Kidney (tissue), 14 donors: ENCODE results near the gene TTC39C. TPM values are rescaled to one million over a fixed set of nuclear protein-coding genes. Genes with fewer than 3 reads are reported as not detected.

Experiments used
- DNase-seq, 5 donors: peaks; one replicate each; pipeline ENCODE4 v3.0.0-alpha.2; 2013 to 2020
- FAIRE-seq: peaks from 2 replicates; lab custom pipeline; 2012; peaks lifted over from hg19 to GRCh38; lab: Jason Lieb, UNC
- H3K27ac ChIP-seq, 2 donors: one replicate each; pipeline ENCODE4 v1.7.0; 2013; ENCODE audit warnings: low read depth in 2 of 2, low read length in 2 of 2, inconsistent platforms in 1 of 2
- H3K27me3 ChIP-seq: one replicate; pipeline ENCODE4 v1.7.1; 2013; ENCODE audit warnings: low read length, inconsistent platforms; ENCODE audit not compliant: control insufficient read depth, insufficient read depth
- H3K36me3 ChIP-seq, 3 donors: one replicate each; pipeline versions ENCODE4 v1.7.0 to v1.7.1; 2013; ENCODE audit warnings: low read length in 3 of 3, control low read depth in 1 of 3, inconsistent platforms in 1 of 3; ENCODE audit not compliant: insufficient read depth in 3 of 3, control insufficient read depth in 2 of 3
- H3K4me1 ChIP-seq, 3 donors: one replicate each; pipeline versions ENCODE4 v1.7.0 to v1.7.1; 2013; ENCODE audit warnings: low read length in 3 of 3, inconsistent platforms in 1 of 3, low read depth in 1 of 3; ENCODE audit not compliant: control insufficient read depth in 2 of 3, insufficient read depth in 2 of 3
- H3K4me3 ChIP-seq, 3 donors: one replicate each; pipeline versions ENCODE4 v1.7.0 to v1.8.1; 2013; ENCODE audit warnings: low read length in 3 of 3, control low read depth in 1 of 3, inconsistent platforms in 1 of 3
- H3K9ac ChIP-seq, 3 donors: one replicate each; pipeline versions ENCODE4 v1.7.0 to v1.7.1; 2013; ENCODE audit warnings: low read length in 3 of 3, control low read depth in 1 of 3, inconsistent platforms in 1 of 3
- H3K9me3 ChIP-seq, 3 donors: one replicate each; pipeline versions ENCODE4 v1.7.0 to v1.7.1; 2013; ENCODE audit warnings: low read length in 3 of 3, control low read depth in 1 of 3, inconsistent platforms in 1 of 3; ENCODE audit not compliant: control insufficient read depth in 2 of 3, insufficient read depth in 1 of 3
- intact Hi-C: fragments of 100-400 bp; cut with DNase I; formaldehyde crosslinking; loops from one replicate; pipeline ENCODE4 v1.11.1; 2022
- polyA plus RNA-seq: library from polyadenylated mRNA; stranded (reverse); fragments of 350-450 nt; fragmentation: Illumina TruSeq; extraction: RNeasy Lipid Tissue Mini Kit (QIAGEN cat#74804); gene quantifications from one replicate; pipeline ENCODE4 v1.2.3, GENCODE V29; 2014; ENCODE audit warnings: low read depth, low replicate concordance; ENCODE audit not compliant: insufficient read depth
- total RNA-seq: library from RNA; stranded (reverse); fragmentation: NEBNext Ultra II Directional; extraction: Animal tissue kit (Norgen Biotek cat#: 25700); gene quantifications from one replicate; pipeline ENCODE4 v1.2.1, GENCODE V29; 2021
- TF ChIP-seq, protein P1 (sequence below): IDR thresholded peaks from 3 replicates; pipeline ENCODE4 v1.5.1; 2012; ENCODE audit warnings: mild to moderate bottlenecking, moderate library complexity, borderline replicate concordance; ENCODE audit not compliant: insufficient read depth; ENCODE audit errors: extremely low read depth
- donor health status: control.
- donor health status: control.
- donor health status: control.
- donor health status: control.
- donor health status: control.
- donor health status: DM: yes; HTN: yes; CAD: no.
- donor health status: Normal renal cell carcinoma (clear cell type).

Gene TTC39C
- total and polyA plus RNA-seq, 2 donors from 2014 or later, result 2.8 to 17.4 TPM

DNA sequence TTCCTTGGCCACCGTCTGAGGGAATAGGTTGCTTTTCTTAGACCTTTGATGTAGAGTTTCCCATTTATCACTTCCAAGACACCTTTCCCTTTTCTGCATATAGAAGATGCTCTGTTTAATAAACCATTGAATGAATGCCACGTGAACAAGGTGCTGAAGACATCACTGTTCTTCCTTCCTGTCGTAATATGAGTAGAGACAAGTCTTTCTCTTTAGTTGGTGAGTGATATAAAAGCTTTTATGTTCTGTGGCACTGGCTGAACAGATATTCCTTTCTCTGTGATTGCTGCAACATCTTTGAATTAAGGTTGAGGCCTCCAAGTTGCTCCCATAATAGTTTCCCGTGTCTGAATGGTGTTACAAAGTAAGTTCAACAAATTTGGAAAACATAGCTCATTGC, 38.7 kb downstream of the TTC39C start:
- Histone ChIP-seq H3K27ac (no peak overlapping the region), H3K4me3 (no peak overlapping the region), H3K9ac (no peak overlapping the region), H3K4me1 (no peaks in the 10 kb centered on the region), H3K27me3 (no peaks in the 10 kb centered on the region), H3K9me3 (no peaks in the 10 kb centered on the region), H3K36me3 (no peaks in the 10 kb centered on the region)
- TF ChIP-seq, protein P1, sequence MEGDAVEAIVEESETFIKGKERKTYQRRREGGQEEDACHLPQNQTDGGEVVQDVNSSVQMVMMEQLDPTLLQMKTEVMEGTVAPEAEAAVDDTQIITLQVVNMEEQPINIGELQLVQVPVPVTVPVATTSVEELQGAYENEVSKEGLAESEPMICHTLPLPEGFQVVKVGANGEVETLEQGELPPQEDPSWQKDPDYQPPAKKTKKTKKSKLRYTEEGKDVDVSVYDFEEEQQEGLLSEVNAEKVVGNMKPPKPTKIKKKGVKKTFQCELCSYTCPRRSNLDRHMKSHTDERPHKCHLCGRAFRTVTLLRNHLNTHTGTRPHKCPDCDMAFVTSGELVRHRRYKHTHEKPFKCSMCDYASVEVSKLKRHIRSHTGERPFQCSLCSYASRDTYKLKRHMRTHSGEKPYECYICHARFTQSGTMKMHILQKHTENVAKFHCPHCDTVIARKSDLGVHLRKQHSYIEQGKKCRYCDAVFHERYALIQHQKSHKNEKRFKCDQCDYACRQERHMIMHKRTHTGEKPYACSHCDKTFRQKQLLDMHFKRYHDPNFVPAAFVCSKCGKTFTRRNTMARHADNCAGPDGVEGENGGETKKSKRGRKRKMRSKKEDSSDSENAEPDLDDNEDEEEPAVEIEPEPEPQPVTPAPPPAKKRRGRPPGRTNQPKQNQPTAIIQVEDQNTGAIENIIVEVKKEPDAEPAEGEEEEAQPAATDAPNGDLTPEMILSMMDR, result no peak
- no peak for FAIRE-seq
- DNase-seq, result no peak
- intact Hi-C loops, result no loop called here

DNA sequence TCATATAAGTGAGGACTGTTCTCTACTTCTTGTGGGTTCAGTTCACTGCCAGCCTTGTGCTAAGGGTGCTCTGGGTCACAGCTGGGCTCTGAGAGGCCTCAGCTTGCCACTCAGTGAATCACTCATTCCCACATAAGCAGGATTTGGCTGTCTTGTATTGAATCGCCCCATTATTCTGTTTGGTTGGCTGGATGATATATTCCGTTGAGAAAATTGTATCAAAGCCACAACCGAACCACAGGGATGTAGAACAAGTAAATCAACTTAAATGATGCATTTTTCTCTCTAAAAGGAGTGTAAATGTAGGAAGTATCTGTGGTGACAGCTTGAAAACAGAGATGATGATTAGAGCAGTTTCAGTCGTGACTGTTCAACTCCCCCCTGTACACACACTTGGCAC, 39.6 kb downstream of the TTC39C start:
- H3K36me3 ChIP-seq, result no peaks in the 10 kb centered on the region
- DNase-seq (no peak), FAIRE-seq (no peak)
- intact Hi-C loops, result no loop called here
- no peaks in the 10 kb centered on the region for H3K4me1 ChIP-seq
- TF ChIP-seq, protein P1, result no peak
- H3K27ac ChIP-seq, result no peak overlapping the region
- H3K9ac ChIP-seq, result no peak overlapping the region
- no peaks in the 10 kb centered on the region for H3K9me3 ChIP-seq
- H3K4me3 ChIP-seq, result no peak overlapping the region
- H3K27me3 ChIP-seq, result no peaks in the 10 kb centered on the region

DNA sequence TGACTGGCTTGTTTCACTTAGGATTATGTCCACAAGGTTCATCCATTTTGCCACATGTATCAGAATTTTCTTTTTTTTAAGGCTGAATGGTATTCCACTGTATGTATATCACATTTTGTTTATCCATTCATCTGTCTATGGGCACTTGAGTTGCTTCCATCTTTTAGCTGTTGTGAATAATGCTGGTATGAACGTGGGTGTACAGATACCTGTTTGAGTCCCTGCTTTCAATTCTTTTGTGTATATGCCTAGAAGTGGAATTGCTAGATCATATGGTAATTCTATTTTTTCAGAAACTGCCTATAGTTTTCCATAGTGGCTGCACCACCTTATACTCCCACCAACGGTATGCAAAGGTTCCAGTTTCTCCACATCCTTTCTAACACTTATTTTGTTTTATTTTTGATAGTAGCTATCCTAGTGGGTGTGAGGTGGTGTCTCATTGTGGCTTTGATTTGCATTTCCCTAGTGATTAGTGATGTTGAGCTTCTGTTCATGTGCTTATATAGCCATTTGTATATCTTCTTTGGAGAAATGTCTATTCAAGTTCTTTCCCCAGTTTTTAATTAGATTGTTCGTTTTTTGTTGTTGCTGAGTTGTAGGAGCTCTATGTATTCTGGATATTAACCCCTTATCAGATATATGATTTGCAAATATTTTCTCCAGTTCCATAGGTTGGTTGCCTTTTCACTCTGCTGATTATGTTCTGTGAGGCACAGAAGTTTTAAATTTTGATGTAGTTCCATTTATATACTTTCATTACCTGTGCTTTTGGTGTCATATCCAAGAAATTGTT, 40.7 kb downstream of the TTC39C start:
- H3K9me3 ChIP-seq, result no peaks in the 10 kb centered on the region
- H3K4me1 ChIP-seq, result no peaks in the 10 kb centered on the region
- no peaks in the 10 kb centered on the region for H3K36me3 ChIP-seq
- no peak overlapping the region for H3K9ac ChIP-seq
- H3K27ac ChIP-seq, result no peak overlapping the region
- H3K4me3 ChIP-seq, result no peak overlapping the region
- TF ChIP-seq, protein P1, result no peak
- no peaks in the 10 kb centered on the region for H3K27me3 ChIP-seq
- DNase-seq, result no peak
- no peak for FAIRE-seq
- intact Hi-C loops, result no loop called here

DNA sequence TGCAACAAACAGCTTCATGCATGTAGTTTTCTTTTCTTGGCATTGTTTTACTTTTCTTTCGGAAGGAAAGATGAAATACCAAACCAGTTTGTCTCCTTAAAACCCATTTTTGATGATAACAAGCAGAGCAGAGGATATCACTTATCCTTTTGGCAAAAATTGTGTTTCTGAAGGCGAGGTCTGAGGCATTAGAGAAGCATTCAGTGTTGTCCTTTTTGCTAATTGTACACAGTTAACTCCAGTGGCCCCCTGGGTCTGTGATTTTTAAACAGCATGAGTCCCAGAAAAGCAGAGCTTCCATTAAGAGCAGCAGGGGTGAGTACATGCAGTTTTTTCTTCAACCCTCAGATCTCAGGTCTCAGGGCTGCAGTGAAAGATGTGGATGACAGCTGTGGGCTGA, 41.3 kb downstream of the TTC39C start:
- Histone ChIP-seq H3K27me3 (no peaks in the 10 kb centered on the region), H3K36me3 (no peaks in the 10 kb centered on the region), H3K4me3 (no peak overlapping the region), H3K9ac (no peak overlapping the region), H3K27ac (no peak overlapping the region), H3K9me3 (no peaks in the 10 kb centered on the region), H3K4me1 (no peaks in the 10 kb centered on the region)
- TF ChIP-seq, protein P1, result no peak
- FAIRE-seq (no peak), DNase-seq (peak in 1 of 5 donors; percentile 16)
- intact Hi-C loops, result no loop called here
